ENCODE results near the gene AUH. TPM values are rescaled to one million over a fixed set of nuclear protein-coding genes. Genes with fewer than 3 reads are reported as not detected.
"Not testable (repeated sequence)": the region's sequence is repeated elsewhere in the genome, so short reads cannot be mapped to it uniquely, and the experiment has no call there.

AUH gene, protein sequence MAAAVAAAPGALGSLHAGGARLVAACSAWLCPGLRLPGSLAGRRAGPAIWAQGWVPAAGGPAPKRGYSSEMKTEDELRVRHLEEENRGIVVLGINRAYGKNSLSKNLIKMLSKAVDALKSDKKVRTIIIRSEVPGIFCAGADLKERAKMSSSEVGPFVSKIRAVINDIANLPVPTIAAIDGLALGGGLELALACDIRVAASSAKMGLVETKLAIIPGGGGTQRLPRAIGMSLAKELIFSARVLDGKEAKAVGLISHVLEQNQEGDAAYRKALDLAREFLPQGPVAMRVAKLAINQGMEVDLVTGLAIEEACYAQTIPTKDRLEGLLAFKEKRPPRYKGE
- total RNA-seq (2014; rRNA removed; shearing (Covaris generic)) = 15.1 and 20.1 TPM in 2 replicates

DNA sequence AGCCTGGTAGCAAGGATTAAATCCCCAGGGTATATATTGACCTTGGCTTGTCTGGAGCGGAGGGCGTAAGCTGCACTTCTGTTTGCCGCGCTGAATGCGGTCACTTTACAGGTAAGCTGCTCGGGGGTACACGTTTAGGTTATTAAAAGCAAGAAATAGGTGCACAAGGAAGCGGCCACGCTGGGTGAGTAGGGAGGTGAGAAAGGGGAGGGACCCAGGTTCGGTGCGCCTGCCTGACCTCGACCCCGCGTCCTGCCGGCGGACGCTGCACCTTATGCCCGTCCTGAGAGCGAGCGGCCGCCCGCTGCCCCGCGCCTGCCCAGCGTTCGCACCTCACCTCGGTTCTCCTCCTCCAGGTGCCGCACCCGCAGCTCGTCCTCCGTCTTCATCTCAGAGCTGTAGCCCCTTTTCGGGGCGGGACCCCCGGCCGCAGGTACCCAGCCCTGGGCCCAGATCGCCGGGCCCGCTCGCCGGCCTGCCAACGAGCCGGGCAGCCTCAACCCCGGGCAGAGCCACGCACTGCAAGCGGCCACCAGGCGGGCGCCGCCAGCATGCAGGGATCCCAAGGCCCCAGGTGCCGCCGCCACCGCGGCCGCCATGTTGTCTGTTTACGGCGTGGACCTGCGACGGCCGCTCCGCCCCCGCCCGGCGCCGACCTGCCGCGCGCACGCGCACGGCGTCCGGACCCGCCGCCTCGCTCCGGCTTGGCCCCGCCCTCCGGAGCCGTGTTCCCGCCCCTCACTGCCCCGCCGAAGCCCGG is at the start of gene AUH:
AUH (minus strand) TSS at position 628 of the 760 bp plus-strand sequence; CDS start at position 599, 29 bp downstream.
- in situ Hi-C loops (cut with HindIII; ENCODE audit: low sequenced_read_pairs) = no loop called here
- peak; percentile 82 for DNase-seq (ENCODE audit: low spot score)

DNA sequence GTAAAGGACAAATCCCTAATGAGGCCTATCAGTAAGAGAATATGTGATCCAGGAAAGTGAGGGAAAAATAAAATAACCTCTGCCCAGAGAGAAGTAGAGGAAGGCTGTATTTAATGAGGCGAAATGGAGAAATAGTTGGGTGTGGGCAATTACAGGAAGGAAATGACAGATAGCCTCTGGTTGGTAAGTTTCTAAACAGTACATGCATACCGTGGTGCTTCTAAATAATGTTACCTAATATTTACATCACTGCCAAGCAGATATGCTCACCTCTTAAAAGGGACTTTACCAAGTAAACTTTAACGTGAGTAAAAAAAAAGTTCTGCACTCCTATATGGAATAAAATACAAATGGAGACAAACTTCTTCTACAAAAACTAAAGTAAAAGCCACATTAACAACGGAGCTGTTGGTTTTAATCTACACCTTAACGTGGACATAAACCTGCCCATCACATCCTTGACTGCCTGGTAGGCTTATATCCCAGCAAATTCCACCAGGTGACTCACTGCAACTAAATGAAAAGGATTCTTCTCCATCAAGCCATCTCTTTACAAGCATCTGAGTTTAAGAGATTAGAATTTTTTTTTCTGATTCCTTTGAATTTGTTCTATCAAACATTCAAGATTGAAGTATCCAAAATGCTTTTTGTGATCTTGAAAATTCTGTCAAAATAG is 49.5 kb upstream of the AUH start:
- in situ Hi-C loops (cut with HindIII; ENCODE audit: low sequenced_read_pairs) = no loop called here
- DNase-seq (ENCODE audit: low spot score) = no peak

DNA sequence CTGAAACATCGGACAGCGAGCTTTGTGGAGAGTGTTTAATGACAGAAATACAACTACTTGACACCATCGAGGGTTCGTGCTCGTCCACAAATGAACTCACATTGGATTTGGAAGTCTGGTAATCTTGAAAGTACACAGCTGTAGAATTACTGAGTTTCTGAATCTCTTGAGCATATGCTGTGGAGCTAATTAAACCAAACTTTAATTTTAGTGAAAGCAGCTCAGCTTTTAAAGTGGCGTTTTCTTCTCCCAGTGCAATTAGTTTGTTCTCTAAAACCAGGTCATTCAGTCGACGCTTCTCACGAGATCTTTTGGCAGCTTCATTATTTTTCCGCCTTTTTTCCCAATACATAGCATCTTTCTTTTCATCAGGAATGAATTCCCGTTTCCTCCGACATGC is 48.4 kb upstream of the AUH start:
- DNase-seq (ENCODE audit: low spot score) = no peak
- in situ Hi-C loops (cut with HindIII; ENCODE audit: low sequenced_read_pairs) = no loop called here

DNA sequence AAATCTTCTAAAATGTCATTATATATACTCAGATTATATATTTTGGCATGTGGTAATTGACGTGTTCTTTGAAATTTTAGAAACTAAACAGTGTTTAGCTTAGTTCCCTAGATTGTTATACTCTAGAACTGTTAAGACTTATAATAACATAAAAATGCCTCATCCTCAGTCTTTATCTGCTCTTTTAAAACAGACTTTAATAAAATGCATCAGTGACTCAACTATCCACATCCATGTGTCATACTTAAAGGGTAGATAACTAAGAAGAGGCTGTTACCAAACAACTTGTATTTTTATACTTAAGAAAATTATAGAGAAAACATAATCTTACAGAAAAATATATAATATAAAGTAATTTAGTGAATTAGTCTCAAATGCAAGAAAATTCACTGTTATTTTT is 46.8 kb upstream of the AUH start:
- in situ Hi-C loops (cut with HindIII; ENCODE audit: low sequenced_read_pairs) = no loop called here
- DNase-seq (ENCODE audit: low spot score) = no peak

DNA sequence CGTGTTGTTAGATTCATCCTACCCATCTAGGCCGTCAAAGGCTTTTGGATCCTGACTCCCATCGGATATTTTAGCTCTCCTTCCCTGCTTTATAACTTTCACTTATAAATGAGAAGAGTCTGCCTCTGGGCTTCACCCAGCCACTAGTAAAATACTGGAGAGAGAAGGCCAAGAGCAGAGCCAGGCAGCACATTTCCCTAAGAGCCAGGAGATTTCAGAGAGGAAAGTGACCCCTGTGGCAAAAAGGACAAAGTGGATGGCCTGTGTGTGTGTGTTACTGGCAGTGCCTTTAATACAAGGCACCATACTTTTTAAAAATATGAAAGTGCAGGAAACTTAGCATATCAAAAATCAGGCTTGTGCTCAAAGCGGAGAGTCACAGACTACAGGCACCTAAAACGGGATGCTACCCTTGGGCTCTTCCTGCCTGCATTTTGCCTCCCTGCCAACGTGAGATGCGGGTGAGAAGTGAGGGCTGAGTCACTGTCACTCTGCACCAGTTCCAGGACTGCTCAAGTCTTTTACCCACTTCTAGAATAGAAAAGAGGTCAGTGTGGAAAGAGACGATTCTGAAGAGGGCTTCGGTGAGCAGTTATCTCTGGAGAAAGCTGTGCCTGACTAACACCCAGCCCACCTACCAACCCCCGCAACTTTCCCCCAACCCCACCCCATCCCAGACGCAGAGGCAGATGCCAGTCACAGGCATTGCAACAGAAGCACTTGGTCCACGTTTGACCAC is 46.0 kb upstream of the AUH start:
- DNase-seq (ENCODE audit: low spot score) = no peak
- in situ Hi-C loops (cut with HindIII; ENCODE audit: low sequenced_read_pairs) = no loop called here

DNA sequence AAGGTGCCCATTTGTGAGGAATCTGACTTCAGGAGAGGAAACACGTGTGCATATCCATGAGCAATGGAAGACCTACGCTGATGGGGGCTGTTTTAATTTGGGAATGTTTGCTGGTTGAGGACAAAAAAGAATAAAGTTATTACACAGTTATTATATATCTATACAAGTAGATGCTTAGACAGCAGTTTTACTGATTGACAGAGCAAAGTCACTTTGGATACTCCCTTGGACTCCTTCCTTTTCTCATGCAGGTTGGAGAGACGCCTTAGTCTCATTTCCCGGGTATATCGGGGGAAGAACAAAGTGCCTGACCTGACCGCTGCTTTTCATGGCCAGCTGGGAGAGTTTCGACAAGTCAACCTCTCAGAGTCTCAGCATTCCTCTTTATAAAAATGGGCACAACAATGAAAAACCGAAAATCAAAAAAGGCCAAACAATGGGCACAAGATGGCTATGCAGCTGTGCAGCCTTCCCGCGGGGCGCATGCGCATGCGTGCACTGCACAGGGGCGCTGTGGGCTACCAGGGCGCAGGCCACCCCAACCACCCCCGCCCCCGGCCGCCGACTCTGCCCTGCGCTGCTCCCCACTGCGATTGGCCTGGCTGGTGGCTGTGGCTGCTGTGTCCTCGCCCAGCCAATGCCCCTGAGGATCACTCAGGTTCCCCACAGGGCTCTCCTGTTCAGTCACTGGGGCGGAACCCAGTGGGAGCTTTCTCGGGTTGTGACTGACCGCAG is 43.8 kb upstream of the AUH start:
- no peak for DNase-seq (ENCODE audit: low spot score)
- in situ Hi-C loops (cut with HindIII; ENCODE audit: low sequenced_read_pairs) = no loop called here

DNA sequence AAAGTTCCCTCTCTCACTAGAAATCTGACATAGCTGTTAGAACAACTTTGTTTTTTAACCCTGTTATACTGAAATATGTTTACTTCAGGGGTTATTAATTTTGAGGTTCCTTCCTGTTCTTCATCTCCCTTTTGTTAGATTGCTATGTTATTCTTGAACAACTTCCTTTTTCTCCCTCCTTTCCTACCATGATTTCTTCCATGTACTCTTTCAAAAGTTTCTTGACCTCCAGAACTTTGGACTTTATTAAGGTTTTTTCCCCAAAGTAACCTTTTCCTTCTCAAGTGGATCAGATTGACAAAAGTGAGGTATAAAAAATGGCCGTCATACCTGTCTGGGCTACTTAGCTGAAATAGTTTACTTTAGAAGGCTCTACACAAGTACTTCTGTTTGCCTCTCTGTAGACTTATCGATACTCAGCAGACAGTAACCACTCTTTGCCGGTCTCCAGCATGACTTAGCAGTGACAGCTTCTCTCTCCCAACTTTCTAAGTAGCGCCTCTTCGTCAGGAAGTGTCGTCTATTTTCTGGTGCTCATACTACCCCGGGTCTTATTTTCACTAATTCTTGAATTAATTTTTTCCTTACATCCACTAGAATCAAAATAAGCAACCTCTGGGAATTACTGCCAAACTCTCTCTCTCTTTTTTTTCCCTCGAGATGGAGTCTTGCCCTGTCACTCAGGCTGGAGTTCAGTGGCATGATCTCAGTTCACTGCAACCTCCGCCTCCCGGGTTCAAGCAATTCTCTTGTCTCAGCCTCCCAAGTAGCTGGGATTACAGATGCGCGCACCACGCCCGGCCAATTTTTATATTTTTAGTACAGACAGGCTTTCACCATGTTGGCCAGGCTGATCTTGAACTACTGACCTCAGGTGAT is 42.2 kb upstream of the AUH start:
- in situ Hi-C loops (cut with HindIII; ENCODE audit: low sequenced_read_pairs) = no loop called here

DNA sequence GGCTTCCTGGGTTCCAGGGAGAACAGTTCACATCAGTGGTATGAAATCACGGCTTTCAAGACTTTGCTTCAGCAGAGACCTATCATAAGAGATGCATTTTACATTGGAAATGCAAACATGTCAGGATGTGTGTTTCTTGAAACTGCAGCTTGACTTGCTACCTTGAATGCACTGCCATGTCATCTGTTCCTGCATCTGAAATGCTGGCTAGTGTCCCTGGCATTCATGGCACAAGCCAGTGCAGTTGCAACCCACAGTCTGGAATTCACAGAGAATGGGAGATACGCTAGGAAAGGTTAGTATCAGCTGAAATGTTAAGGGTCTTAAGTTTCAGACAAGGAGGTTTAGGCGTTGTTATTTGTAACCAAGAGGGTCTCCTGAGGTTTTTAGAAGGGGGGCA is 37.2 kb upstream of the AUH start:
- DNase-seq (ENCODE audit: low spot score) = no peak
- in situ Hi-C loops (cut with HindIII; ENCODE audit: low sequenced_read_pairs) = no loop called here

More for the DNA sequence above, 42.2 kb upstream of the AUH start:
- DNase-seq (ENCODE audit: low spot score) = no peak

DNA sequence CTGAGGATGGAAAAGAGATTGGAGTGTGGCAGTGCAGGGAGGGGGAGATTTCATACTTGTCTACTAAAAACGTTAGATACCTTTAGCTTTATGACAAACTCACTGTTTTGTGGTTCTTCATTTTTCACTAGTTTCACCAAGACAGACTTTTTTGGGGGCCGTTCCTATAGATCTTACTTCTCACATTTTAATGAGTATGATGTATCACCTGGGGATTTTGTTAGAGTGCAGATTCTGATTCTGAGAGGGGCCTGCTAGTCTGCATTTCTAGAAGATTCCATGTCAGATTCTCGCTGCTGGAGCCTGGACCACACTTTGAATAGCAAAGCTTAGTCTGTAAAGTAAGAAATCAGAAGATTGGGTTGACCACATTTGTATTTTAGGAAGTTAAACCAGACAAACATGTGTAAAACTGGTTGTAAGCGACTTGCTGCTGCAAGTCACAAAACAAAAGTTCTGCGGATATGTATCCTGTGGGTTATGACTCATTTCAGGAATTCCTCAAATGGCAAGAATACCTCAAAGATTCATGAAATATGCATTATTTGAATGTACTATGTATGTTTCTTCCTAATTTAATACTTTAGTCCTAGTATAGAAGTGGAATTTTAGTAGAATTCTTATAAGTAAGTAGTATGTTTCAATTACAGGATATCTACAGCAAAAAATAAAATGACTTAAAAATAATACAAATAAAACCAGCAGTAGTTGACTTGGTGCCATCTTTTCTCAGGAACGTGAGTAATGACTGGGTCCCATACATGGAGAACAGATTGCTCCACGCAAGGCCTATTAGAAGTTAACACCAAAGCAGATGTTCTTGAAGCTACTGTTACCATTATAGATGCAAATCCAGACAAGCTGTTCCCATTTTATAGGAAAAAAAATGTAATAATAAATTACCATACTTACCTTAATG is 34.1 kb upstream of the AUH start:
- no peak for DNase-seq (ENCODE audit: low spot score)
- in situ Hi-C loops (cut with HindIII; ENCODE audit: low sequenced_read_pairs) = no loop called here

DNA sequence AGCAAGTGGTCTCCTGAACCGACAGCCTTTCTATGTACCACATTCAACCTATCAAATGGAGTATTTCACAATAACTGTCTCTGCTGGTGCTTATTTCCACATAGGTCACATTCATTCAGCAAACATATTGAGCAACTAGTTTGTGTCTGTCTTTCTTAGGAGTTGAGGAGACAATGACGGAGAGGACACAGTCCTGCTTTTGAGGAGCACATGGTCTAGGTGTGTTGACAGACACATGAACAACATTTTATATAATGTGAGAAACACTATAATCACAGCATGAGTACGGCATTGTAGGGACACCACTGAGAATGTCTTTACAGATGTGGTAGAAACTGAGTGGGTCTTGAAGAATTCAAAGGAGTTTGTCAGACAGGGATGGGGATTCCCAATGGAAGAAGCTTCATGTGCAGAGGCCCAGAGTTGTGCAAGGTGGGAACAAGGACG is 33.4 kb upstream of the AUH start:
- DNase-seq (ENCODE audit: low spot score) = no peak
- in situ Hi-C loops (cut with HindIII; ENCODE audit: low sequenced_read_pairs) = no loop called here

DNA sequence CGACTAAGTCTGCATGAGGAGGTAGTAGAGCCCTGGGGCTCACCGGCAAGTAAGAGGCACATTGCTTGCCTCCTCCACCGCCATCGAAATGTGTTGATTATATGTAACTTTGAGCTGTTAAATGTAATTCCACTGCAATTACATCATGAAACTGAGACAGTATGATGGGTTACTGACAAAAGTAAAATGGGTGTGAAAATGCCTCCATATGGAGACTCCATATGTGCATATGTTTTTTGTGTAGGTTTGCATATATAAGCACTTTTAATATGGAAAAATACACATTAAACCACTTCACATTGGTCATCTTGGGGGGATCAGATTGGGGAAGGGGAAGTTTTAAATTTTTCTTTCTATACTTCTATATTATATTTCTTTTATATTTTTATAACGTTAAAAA is 32.1 kb upstream of the AUH start:
- in situ Hi-C loops (cut with HindIII; ENCODE audit: low sequenced_read_pairs) = no loop called here

DNA sequence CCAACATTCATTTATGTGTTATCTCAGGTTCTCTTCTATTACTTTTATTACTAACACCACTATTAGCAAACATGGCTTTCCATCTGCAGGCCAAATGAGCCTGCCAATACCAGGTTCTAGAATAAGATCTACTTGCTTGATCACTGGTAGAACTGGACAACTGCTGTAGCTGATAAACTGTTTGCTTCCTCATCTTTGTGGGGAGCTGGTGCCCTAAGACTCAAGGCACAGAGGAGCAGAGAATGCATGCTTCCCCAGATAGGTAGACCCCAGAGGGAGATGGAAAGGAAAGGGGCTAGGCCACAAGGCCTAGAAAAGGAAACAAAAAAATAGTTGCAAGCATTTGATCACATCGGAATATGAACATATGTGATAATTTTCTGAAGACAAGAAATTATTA is 30.7 kb upstream of the AUH start:
- no peak for DNase-seq (ENCODE audit: low spot score)
- in situ Hi-C loops (cut with HindIII; ENCODE audit: low sequenced_read_pairs) = no loop called here

More for the DNA sequence above, 32.1 kb upstream of the AUH start:
- no peak for DNase-seq (ENCODE audit: low spot score)

DNA sequence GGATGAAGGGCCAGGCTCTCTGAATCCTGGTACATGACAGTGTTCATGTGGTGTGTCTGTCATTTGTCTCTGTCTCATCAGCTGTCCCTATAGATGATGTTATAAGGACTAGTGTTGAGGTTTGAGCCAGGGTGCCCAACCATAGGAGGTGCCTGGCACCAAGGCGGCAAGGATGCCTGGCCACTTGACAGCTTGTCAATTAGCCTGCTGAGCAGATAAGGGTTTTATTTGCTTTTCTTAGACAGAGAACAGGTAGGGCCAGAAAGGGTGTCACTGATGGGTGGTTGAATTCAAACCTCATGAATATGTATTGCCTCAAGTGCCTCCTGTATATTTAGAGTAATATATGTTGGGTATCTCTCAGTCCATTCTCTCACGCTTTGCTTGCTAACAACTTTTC is 30.1 kb upstream of the AUH start:
- in situ Hi-C loops (cut with HindIII; ENCODE audit: low sequenced_read_pairs) = no loop called here

DNA sequence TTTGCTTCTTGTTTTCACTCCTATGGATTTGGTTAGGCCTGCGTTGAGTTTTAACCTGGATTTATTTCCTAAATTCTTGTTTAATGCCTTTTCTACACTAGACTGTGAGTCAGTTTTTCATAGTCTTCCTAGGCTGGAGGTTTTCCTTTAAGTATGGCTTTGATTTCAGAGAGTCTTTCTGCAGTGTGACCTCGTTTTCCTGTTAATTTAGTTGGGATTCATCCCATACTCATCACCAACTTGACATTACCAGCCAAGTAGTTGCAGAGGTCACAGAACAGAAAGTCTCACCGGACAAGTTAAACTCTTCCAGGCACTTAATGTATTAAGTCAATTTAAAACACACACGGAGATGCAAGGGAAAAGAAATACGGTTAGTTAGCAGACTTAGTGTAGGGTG is 29.7 kb upstream of the AUH start:
- in situ Hi-C loops (cut with HindIII; ENCODE audit: low sequenced_read_pairs) = no loop called here
- DNase-seq (ENCODE audit: low spot score) = no peak

More for the DNA sequence above, 30.1 kb upstream of the AUH start:
- DNase-seq (ENCODE audit: low spot score) = no peak

DNA sequence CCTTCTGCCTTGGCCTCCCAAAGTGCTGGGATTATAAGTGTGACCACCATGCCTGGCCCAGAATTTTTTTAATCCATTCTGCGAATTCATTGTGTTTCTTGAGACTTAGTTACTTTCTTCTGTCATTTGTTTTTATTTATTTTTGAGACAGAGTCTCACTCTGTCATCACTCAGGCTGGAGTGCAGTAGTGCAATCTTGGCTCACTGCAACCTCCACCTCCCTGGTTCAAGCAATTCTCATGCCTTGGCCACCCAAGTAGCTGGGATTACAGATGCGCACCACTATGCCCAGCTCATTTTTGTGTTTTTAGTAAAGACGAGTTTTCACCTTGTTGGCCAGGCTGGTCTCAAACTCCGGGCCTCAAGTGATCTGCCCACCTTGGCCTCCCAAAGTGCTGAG is 28.0 kb upstream of the AUH start:
- in situ Hi-C loops (cut with HindIII; ENCODE audit: low sequenced_read_pairs); DNase-seq (ENCODE audit: low spot score): not testable (repeated sequence)

DNA sequence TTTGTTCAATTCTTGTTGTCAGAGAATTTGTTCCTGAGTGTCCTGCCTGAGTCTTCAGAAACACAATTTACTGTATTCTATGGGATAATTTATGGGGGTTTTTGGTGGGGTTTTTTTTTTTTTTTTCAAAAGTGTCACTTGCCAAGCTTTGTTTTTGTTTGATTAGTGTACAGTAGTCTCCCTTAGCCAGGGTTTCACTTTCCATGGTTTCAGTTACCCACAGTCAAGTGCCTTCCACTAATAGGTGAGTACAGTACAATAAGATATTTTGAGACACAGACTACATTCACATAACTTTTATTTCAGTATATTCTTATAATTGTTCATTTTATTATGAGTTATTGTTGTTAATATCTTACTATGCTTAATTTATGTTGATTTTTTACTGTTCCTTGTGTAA is 25.0 kb upstream of the AUH start:
- DNase-seq (ENCODE audit: low spot score) = no peak
- in situ Hi-C loops (cut with HindIII; ENCODE audit: low sequenced_read_pairs) = no loop called here

DNA sequence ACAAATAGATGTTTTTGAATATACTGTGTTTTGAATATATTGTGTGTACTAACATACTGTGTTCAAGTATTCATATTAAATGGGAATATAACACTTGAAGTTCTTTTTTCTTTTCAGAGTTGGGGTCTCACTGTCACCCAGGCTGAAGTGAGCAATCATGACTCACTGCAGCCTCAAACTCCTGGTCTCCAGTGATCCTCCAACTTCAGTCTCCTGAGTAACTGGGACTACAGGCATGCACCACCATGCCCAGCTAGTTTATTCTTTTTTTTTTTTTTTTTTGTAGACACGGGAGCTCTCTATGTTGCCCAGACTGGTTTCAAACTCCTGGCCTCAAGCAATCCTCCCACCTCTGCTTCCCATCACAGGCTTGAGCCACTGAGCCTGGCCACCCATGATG is 23.2 kb upstream of the AUH start:
- in situ Hi-C loops (cut with HindIII; ENCODE audit: low sequenced_read_pairs) = no loop called here
- DNase-seq (ENCODE audit: low spot score) = no peak
